Measurements from ENCODE around the gene CCDC74B.
"Not testable (repeated sequence)": the region's sequence is repeated elsewhere in the genome, so short reads cannot be mapped to it uniquely, and the experiment has no call there.

CCDC74B gene

DNA sequence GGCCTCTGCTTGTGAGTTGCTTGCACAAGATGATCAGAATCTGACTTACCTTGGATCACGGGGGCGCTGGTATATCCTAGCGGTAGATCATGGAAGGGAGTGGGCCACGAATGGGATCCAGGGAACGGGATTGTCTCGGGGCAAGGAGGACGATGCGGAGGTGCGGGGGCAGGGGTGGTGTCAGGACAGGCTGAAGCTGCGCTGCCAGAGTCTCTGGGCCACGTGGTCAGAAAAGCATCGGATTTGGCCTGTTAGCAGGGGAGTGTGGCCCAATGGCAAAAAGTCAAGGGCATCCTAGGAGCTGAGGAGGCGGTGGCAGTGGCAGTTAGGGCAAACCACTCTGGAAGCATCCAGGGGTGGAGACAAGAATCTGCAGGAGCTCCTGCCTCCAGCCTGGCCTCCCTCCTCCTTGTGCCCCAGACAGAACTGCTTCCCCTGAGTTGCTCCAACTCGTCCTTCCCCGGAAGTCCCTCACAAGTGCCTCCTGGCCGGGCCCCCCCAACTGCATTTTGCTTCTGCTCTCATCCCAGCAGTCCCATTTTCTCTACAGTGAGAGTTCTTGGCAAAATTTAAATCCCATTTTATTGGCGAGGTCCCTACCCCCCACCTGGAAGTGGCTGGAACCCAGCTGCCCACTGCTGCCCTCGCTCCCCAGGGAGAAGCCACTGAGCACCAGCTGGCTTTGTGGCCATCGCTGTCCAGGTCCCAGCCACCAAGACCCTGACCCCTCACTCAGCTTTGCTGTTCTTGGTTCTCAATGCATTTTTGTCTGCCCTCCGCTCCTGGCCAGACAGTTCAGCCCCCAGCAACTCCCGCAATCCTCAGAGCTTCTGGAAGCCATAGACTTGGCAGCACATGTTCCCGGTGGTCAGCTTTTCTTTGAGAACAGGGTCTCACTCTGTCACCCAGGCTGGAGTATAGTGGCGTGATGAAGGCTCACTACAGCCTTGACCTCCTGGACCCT lies 5.6 kb upstream of the CCDC74B start:
- DNase-seq (ENCODE audit: low read depth) = no peak

DNA sequence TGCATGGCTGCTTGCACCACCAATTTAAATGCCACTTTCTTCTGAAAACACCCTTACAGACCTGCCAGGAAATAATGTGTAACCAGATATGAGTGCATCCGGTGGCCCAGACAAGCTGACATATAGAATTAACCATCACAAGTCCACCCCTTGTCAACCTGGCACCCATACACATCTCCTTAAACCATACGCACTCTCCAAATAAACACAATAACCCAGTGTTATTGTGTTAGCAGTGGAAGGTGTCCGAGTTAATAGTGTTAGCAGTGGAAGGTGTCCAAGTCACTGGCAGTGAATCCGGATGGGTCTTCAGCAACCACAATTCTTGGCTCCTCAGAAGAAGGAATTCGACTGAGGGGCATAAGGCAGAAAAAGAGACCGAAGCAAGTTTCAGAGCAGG lies 3.6 kb upstream of the CCDC74B start:
- not testable (repeated sequence) for DNase-seq (ENCODE audit: low read depth)

DNA sequence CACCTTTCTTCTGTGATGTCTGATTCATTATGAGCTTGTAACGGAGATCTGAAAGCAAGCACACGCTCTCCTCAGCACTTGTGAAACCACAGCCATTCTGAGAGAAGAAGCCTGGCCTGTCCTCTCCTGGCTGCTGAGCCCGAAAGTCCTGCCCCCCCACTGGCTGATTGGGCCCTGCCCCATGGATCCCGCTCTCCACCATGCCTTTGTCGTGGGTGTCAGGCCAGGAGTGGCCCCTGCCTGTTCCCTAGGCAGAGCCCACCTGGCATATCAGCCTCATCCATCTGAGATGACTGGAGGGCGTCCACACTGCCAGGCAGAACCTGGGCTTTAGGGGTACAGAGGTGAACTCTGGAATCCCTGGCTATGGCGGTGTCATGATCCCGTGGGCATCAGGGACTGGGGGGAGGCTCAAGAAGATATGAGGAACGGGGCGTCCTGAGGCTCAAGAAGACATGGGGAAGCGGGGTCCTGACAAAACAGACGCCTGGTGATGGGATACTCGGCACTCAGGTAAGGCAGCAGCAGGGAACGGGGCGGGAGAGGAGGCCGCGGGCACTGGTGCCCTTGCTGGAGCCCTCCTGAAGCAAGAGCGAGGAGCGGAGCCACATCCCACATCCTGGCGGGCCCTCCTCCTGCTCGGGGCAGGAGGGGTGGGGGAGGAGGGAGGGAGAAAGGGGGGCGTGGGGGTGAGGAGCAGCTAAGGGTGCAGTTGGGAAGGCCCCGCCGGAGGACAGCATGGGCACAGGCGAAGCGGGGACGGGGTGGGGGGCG lies 1.5 kb downstream of the CCDC74B start:
- DNase-seq (ENCODE audit: low read depth) = not testable (repeated sequence)

DNA sequence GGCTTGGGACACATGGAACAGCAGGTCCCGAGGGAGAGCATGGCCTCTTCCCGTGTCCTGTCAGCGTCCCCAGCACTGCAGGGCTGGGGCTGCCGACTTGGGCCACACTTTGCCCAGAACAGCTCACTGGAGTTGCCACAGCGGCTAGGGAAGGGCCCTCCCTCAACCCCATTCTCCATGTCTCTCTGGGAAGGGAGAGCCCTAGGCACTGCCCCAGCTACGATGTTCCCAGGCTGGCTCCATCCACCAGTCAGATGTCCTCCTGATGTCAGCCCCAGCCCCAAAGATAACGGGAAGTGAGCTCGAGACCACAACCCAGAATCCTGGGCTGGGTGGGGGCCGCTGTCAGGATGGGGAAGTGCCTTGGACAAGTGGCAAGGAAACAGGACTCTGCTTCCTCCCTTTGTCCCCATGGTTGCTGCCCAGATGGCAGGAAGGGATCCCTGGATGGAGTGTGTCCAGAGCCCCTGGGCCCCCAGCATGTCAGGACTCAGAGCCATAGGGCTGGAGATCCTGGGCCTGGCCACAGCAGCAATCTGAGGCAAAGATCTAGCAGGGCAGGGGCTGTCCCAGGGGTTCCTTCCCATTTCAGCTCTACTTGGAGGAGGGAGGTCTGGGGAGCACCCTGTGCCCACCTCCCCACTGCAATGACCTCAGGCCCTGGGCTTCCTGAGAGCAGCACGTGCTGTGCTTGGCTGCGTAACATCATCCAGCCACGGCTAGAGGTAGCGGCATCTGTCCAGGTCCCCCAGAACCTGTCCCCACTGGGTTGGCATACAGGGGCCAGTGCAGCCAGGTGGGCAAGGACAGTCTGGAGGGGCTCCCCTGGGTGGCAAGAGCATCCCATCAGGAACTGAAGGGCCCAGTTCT lies 2.3 kb downstream of the CCDC74B start:
- DNase-seq (ENCODE audit: low read depth) = not testable (repeated sequence)

GRCh38 chr2:130141645-130142370 lies 3.1 kb downstream of the CCDC74B start:
- DNase-seq (ENCODE audit: low read depth) = not testable (repeated sequence)

DNA sequence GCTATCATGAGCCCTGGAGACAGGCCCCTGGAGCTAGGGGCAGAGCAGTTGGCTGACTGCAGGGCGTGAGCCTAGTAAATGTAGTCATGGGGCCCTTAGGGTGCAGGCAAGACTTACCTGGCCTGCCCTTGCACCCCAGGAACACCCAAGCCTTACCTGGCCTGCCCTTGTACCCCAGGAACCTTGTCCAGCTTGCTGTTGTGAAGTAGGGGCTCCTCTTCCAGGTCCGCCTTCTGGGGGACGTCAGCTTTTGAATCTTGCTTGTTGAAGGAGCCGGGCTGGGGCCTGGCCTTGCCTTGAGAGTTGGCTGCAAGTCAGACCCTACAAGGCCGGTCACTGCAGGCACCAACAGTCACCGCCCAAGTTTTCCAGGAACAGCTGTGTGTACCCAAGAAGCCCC lies 3.9 kb downstream of the CCDC74B start:
- not testable (repeated sequence) for DNase-seq (ENCODE audit: low read depth)

DNA sequence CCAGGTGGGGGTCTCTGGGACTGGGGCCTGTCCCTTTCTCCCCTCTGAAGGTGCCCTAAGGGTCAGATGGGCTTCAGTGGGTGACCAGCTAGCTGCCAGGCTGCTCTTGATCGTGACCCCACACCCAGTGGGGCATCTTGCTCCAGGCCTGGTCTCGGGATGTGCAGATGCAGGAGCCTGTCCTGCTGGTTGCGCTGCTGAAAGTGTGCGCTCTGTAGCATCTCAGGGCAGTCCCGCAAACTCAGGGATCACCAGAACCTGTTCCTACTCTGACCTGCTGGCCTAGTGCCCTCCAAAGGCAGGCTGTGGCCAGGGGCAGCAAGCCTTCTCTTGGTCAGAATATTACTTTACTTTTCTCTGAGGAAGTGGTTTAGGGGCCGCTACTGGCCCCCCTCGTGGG lies 4.4 kb downstream of the CCDC74B start:
- DNase-seq (ENCODE audit: low read depth) = not testable (repeated sequence)

DNA sequence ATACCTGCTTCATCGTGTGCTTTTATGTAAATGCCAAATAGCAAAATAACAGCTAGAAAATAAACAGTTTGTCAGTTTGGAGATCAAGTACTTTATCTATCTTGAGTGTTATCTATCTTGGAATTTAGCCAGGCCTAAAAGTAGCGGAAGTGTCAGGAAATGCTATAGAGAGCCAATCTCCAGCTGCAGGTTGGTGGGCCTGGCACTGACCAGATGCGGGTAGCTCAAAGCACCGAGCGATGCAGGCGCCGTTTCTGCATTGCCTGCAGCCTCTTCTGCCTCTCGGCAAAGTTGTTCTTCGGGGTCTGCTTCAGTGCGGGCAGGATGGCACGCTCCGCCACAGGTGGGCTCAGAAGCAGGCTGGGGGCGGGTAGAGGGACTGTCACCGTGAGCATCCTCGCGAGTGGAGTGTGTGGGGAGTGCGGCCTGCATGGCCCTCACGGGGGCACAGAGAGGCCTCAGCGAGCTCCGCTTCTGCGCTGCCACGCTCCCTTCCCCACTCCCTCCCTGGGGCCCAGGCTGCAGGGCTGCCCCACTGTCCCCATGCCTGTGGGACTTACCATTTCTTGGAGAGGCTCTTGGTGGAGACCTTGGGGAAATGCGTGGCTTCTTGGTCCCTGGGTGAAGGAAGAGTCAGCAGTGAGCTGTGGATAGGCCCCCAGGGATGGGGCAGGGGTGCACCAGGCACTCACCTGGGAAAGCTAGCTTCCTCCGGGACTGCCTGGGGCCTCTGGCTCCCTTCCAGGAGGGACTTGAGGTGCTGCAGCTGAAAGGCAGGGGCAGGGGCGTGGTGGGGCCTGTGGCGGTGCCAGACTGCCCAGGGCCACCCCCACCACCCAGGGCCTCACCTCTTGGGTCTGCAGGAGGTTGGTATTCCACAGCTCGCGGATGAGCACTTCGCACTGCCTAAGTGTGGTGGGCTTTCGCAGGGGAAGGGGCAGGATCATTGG lies 5.3 kb downstream of the CCDC74B start:
- DNase-seq (ENCODE audit: low read depth) = not testable (repeated sequence)

DNA sequence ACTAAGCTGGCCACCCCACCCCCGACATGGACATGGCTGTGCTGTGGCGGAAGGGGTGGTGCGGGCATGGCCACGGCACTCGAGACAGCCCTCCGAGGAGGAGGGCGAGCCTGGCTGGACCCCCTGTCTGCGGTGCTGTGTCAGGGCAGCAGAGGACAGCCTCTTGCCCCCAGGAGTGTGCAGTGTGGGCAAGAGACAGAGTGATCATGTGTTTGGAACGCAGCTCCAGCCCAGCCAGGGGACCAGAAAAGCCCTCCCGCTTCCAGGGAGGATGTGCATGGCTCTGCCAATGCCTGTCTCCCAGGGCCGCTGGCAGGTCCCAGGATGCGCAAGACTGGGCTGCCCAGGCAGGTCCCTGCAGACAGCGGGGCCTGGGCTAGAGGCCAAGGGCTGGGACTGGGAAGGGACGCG lies 6.1 kb downstream of the CCDC74B start:
- DNase-seq (ENCODE audit: low read depth) = not testable (repeated sequence)

- not testable (repeated sequence) for DNase-seq (ENCODE audit: low read depth)
Measured at GRCh38 chr2:130138326-130138725, 6.6 kb downstream of the CCDC74B start.

GRCh38 chr2:130137118-130137517 lies 7.8 kb downstream of the CCDC74B start:
- not testable (repeated sequence) for DNase-seq (ENCODE audit: low read depth)

DNA sequence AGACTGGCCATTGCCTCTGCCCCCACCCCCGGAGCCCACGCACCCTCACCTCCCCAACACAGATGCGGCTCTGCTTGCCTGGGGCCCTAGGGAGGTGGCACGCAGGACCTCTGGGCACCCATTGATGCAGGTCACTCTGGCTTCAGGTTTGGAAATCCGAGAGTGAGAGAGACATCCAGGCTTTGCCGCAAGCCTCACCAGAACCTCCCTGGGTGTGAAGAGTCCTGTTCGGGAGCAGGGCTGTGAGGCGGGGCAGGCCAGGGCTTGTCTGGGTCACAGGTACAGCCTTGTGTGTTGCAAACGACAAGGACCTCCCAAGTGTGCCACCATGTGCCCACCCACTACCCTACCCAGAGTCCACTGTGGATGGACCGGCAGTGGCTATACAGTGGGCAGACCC lies 8.4 kb downstream of the CCDC74B start:
- not testable (repeated sequence) for DNase-seq (ENCODE audit: low read depth)

GRCh38 chr2:130135692-130136541 lies 9.0 kb downstream of the CCDC74B start:
- no peak for DNase-seq (ENCODE audit: low read depth)

DNA sequence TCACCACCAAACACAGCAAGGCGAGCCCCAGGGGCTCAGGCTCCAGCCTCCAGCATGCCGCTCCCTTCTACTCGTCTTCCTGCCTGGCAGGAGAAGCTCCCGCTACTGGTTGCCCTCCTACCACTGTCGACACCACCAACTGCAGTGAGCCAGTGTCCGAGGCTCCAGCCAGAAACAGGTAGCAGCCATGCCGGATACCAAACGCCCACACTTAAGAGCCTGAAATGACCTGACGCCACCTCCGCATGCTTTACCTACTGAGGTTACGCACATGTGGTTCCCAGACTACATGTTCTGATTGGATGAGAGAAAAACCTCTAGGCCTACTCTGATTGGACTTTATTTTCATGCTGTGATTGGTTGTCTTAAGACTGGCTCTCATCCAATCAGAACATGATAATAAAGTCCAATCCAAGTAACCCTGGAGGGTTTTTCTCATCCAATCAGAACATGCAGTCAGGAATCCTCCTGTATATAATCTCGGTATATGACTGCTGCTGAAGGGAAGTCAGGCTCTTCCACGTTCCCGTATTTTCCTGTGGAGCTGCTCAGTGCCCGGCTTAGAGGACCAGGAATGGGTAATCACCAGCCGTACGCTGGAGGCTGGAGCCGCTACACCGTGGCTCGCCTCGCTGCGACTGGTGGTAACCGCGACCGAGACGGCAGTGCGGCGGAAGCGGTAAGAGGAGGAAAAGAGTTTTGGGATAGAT lies 15.6 kb downstream of the CCDC74B start, which contains the start of gene POTEF:
TSS of gene POTEF (minus strand) at position 103 of the 710 bp plus-strand sequence. CDS start 8,707 bp downstream, outside the sequence.
- DNase-seq (ENCODE audit: low read depth) = not testable (repeated sequence)

DNA sequence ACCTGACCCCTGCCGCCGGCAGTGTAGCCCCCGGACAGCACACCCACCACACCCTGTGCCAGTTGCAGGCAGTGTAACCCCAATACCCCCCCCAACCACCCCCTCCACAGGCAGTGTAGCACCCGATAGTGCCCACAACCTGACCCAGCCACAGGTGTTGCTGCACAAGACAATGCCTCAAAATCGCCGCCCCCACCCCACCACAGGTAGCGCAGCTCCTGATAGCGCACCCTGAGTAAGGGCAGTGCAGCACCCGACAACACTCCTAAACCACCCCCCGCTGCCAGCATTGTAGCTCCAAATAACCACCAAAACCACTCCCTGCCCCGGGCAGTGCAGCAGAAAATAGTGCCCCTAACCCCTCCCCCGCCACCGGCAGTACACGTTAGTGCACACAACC lies 16.4 kb downstream of the CCDC74B start:
- not testable (repeated sequence) for DNase-seq (ENCODE audit: low read depth)

GRCh38 chr2:130127726-130128125 lies 17.2 kb downstream of the CCDC74B start:
- not testable (repeated sequence) for DNase-seq (ENCODE audit: low read depth)

DNA sequence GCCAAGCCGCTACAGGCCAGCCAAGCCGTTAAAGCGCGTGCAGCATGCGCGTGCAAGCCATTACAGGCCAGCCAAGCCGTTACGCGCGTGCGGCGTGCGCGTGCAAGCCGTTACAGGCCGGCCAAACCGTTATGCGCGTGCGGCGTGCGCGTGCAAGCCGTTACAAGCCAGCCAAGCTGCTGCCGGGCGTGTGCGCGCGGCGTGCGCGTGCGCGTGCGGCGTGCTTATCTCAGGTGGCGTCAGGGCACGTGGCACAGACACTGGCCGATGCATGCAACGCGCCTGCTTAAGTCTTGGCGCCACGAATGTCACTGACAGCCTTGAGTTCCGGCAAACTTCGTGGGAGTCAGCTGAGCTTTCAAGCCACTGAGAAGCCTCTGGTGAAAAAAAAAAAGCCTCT lies 24.0 kb downstream of the CCDC74B start:
- DNase-seq (ENCODE audit: low read depth) = not testable (repeated sequence)

Measured in fibroblast of the conjunctiva (primary cell).